ENCODE results near the gene PXYLP1.

The PXYLP1 gene

DNA sequence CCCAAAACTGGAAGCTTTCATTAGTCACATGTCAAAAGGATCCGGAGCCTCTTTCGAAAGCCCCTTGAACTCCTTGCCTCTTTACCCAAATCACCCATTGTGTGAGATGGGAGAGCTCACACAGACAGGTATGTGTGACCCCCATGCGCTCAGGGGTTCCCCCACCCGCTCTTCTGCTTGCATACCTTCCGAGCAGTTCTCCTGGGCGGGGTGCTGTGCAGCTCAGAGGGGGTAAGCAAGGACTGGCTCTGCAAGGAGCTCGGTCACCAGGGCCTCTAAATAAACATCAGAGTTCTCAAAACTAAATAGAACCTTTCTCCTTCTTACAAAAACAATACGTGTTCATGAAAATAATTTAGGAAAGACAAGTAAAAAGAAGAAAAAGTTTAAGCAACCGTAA, 55.7 kb downstream of the PXYLP1 start:
- DNase-seq (ENCODE audit: extremely low read depth, low read depth): no peak
- TF ChIP-seq, protein P1, sequence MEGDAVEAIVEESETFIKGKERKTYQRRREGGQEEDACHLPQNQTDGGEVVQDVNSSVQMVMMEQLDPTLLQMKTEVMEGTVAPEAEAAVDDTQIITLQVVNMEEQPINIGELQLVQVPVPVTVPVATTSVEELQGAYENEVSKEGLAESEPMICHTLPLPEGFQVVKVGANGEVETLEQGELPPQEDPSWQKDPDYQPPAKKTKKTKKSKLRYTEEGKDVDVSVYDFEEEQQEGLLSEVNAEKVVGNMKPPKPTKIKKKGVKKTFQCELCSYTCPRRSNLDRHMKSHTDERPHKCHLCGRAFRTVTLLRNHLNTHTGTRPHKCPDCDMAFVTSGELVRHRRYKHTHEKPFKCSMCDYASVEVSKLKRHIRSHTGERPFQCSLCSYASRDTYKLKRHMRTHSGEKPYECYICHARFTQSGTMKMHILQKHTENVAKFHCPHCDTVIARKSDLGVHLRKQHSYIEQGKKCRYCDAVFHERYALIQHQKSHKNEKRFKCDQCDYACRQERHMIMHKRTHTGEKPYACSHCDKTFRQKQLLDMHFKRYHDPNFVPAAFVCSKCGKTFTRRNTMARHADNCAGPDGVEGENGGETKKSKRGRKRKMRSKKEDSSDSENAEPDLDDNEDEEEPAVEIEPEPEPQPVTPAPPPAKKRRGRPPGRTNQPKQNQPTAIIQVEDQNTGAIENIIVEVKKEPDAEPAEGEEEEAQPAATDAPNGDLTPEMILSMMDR (IDR thresholded peaks at IDR 0.05; ENCODE audit: low read depth, low read length): no peak

DNA sequence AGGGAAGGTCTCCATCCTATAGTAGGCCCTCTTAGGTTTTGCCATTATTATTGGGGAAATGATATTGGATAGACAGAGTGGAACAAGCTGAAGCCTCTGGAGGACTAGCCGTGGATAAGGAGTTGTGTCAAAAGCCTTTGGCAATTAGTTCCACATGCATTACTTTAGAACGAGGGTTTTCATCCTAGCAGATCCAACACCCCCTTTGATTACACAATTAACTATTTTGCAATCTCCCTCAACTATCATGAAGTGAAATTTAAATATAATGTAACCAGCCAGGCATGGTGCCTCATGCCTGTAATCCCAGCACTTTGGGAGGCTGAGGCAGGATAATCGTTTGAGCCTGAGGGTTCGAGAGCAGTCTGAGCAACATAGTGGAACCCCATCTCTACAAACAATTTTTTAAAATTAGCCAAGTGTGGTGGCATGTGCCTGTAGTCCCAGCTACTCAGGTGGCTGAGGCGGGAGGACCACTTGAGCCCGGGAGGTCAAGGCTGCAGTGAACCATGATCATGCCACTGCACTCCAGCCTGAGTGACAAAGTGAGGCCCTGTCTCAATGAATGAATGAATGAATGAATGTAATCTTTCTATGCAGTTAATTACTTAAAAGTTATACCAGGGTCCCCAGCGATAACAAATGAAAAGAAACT, 56.8 kb downstream of the PXYLP1 start:
- TF ChIP-seq, protein P1 (IDR thresholded peaks at IDR 0.05; ENCODE audit: low read depth, low read length): no peak
- no peak for DNase-seq (ENCODE audit: extremely low read depth, low read depth)

GRCh38 chr3:141289228-141289772, 57.7 kb downstream of the PXYLP1 start:
- no peak for DNase-seq (ENCODE audit: extremely low read depth, low read depth)
- TF ChIP-seq, protein P1 (IDR thresholded peaks at IDR 0.05; ENCODE audit: low read depth, low read length): no peak

- DNase-seq (ENCODE audit: extremely low read depth, low read depth): no peak
- TF ChIP-seq, protein P1 (IDR thresholded peaks at IDR 0.05; ENCODE audit: low read depth, low read length): no peak
Observed at GRCh38 chr3:141291559-141292355, 60.1 kb downstream of the PXYLP1 start.

DNA sequence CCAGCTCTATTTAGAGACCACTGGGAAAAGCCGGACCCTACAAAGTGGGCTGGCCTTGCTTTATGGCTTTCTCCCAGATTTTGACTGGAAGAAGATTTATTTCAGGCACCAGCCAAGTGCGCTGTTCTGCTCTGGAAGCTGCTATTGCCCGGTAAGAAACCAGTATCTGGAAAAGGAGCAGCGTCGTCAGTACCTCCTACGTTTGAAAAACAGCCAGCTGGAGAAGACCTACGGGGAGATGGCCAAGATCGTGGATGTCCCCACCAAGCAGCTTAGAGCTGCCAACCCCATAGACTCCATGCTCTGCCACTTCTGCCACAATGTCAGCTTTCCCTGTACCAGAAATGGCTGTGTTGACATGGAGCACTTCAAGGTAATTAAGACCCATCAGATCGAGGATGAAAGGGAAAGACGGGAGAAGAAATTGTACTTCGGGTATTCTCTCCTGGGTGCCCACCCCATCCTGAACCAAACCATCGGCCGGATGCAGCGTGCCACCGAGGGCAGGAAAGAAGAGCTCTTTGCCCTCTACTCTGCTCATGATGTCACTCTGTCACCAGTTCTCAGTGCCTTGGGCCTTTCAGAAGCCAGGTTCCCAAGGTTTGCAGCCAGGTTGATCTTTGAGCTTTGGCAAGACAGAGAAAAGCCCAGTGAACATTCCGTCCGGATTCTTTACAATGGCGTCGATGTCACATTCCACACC, 60.9 kb downstream of the PXYLP1 start:
- no peak for DNase-seq (ENCODE audit: extremely low read depth, low read depth)
- TF ChIP-seq, protein P1 (IDR thresholded peaks at IDR 0.05; ENCODE audit: low read depth, low read length): no peak

GRCh38 chr3:141294301-141294700, 62.7 kb downstream of the PXYLP1 start:
- TF ChIP-seq, protein P1 (IDR thresholded peaks at IDR 0.05; ENCODE audit: low read depth, low read length): no peak
- DNase-seq (ENCODE audit: extremely low read depth, low read depth): no peak
